WTC11 (cell line): Measurements from ENCODE around the gene IL27RA. TPM values are rescaled to one million over a fixed set of nuclear protein-coding genes. Genes with fewer than 3 reads are reported as not detected.

ENCODE experiments used
- ATAC-seq: fragments of 200-7000 bp; cut with Tn5 transposase; 2 replicates; pipeline ENCODE4 v1.10.0; 2021; ENCODE audit warnings: mild to moderate bottlenecking, moderate library complexity
- Bru-seq: library from RNA; stranded (reverse); fragments of 400-500 nt; gene quantifications from one replicate; lab custom pipeline; 2021; lab: Mats Ljungman, UMichigan
- CTCF ChIA-PET: fragments of 300-600 bp; sonication (Branson Sonifier 250); formaldehyde crosslinking; loops from one replicate; lab custom pipeline; 2021; ENCODE audit warnings: antibody characterized with exemption; lab: Charles Lee
- POLR2A ChIA-PET: fragments of 350-600 bp; sonication (Branson Sonifier 250); formaldehyde crosslinking; loops from one replicate; lab custom pipeline; 2021; ENCODE audit warnings: antibody characterized with exemption; lab: Charles Lee
- DNase-seq: peaks from one replicate; pipeline ENCODE4 v3.0.0; 2021; ENCODE audit warnings: low spot score
- H3K27ac Mint-ChIP-seq: 2 replicates; pipeline ENCODE4 v1.8.0; 2021; ENCODE audit warnings: mixed read lengths
- H3K27me3 Mint-ChIP-seq: 2 replicates; pipeline ENCODE4 v1.8.0; 2021; ENCODE audit warnings: low read depth, mild to moderate bottlenecking, moderate library complexity, mixed read lengths
- H3K36me3 Mint-ChIP-seq: 2 replicates; pipeline ENCODE4 v1.8.0; 2021; ENCODE audit warnings: mixed read lengths
- H3K4me1 Mint-ChIP-seq: 2 replicates; pipeline ENCODE4 v1.8.0; 2022; ENCODE audit warnings: mixed read lengths
- H3K4me3 Mint-ChIP-seq: 2 replicates; pipeline ENCODE4 v1.8.0; 2021; ENCODE audit warnings: mild to moderate bottlenecking, moderate library complexity, mixed read lengths
- H3K9me3 Mint-ChIP-seq: 2 replicates; pipeline ENCODE4 v1.8.0; 2021; ENCODE audit warnings: mixed read lengths
- ATF3 ChIP-seq: sonication (generic); formaldehyde crosslinking; conservative IDR thresholded peaks from 2 replicates; pipeline ENCODE4 v1.8.1; 2022; ENCODE audit warnings: mild to moderate bottlenecking, missing genetic modification reagents
- ATF6 ChIP-seq: sonication (generic); formaldehyde crosslinking; IDR thresholded peaks from 2 replicates; pipeline ENCODE4 v1.8.1; 2023; ENCODE audit warnings: mild to moderate bottlenecking, missing genetic modification reagents
- CDX4 ChIP-seq: fragments of 250-450 bp; sonication (Bioruptor Pico); IDR thresholded peaks from 2 replicates; pipeline ENCODE4 v1.9.0; 2021; ENCODE audit warnings: moderate library complexity, mild to moderate bottlenecking, inconsistent platforms, borderline replicate concordance
- CREB1 ChIP-seq: sonication (generic); formaldehyde crosslinking; IDR thresholded peaks from 2 replicates; pipeline ENCODE4 v1.8.0; 2023; ENCODE audit warnings: mild to moderate bottlenecking, missing genetic modification reagents
- E2F4 ChIP-seq: sonication (generic); formaldehyde crosslinking; IDR thresholded peaks from 2 replicates; pipeline ENCODE4 v1.8.1; 2022; ENCODE audit warnings: low read depth, mild to moderate bottlenecking, moderate library complexity, missing genetic modification reagents, borderline replicate concordance
- E2F5 ChIP-seq: sonication (generic); formaldehyde crosslinking; IDR thresholded peaks from 2 replicates; pipeline ENCODE4 v1.8.1; 2022; ENCODE audit warnings: mild to moderate bottlenecking, moderate library complexity, missing genetic modification reagents
- ERG ChIP-seq: fragments of 250-450 bp; sonication (Bioruptor Pico); IDR thresholded peaks from 2 replicates; pipeline ENCODE4 v1.8.0; 2021; ENCODE audit warnings: mild to moderate bottlenecking
- GABPB1 ChIP-seq: sonication (generic); formaldehyde crosslinking; IDR thresholded peaks from 2 replicates; pipeline ENCODE4 v1.8.1; 2023; ENCODE audit warnings: mild to moderate bottlenecking, missing genetic modification reagents
- GTF2I ChIP-seq: fragments of 250-450 bp; sonication (Bioruptor Pico); conservative IDR thresholded peaks from 2 replicates; pipeline ENCODE4 v1.4.0; 2021; ENCODE audit warnings: mild to moderate bottlenecking
- HMGA2 ChIP-seq: fragments of 250-450 bp; sonication (Bioruptor Pico); IDR thresholded peaks from 2 replicates; pipeline ENCODE4 v1.4.0; 2021; ENCODE audit warnings: mild to moderate bottlenecking, moderate library complexity
- HMGXB4 ChIP-seq: sonication (generic); formaldehyde crosslinking; IDR thresholded peaks from 2 replicates; pipeline ENCODE4 v1.8.1; 2023; ENCODE audit warnings: mild to moderate bottlenecking, moderate library complexity, missing genetic modification reagents
- MXD4 ChIP-seq: fragments of 250-450 bp; sonication (Bioruptor Pico); IDR thresholded peaks from 2 replicates; pipeline ENCODE4 v1.8.0; 2021; ENCODE audit warnings: mild to moderate bottlenecking, moderate library complexity, borderline replicate concordance
- MYBL2 ChIP-seq: sonication (generic); formaldehyde crosslinking; IDR thresholded peaks from 2 replicates; pipeline ENCODE4 v1.8.1; 2023; ENCODE audit warnings: mild to moderate bottlenecking, moderate library complexity, missing genetic modification reagents
- SMAD4 ChIP-seq: sonication (generic); formaldehyde crosslinking; IDR thresholded peaks from 2 replicates; pipeline ENCODE4 v1.8.0; 2022; ENCODE audit warnings: mild to moderate bottlenecking, missing genetic modification reagents
- STAT6 ChIP-seq: sonication (generic); formaldehyde crosslinking; conservative IDR thresholded peaks from 2 replicates; pipeline ENCODE4 v1.8.1; 2023; ENCODE audit warnings: mild to moderate bottlenecking, low read depth, missing genetic modification reagents, moderate library complexity
- TP53 ChIP-seq: sonication (generic); formaldehyde crosslinking; IDR thresholded peaks from 2 replicates; pipeline ENCODE4 v1.8.1; 2023; ENCODE audit warnings: mild to moderate bottlenecking, missing genetic modification reagents
- ZBTB21 ChIP-seq: sonication (generic); formaldehyde crosslinking; IDR thresholded peaks from 2 replicates; pipeline ENCODE4 v1.8.1; 2023; ENCODE audit warnings: mild to moderate bottlenecking, missing genetic modification reagents, borderline replicate concordance
- ZNF281 ChIP-seq: sonication (generic); formaldehyde crosslinking; IDR thresholded peaks from 2 replicates; pipeline ENCODE4 v1.8.0; 2023; ENCODE audit warnings: mild to moderate bottlenecking, missing genetic modification reagents
- long read RNA-seq, 3 experiments: library from RNA in 1 of 3; library from capped mRNA in 1 of 3; library from polyadenylated mRNA in 1 of 3; unstranded in 2 of 3; stranded (forward) in 1 of 3; transcript quantifications; one replicate each; pipeline ENCODE4 v2.0.0, GENCODE V29; 2021
- total RNA-seq: library from RNA; stranded (reverse); gene quantifications from 3 replicates; pipeline ENCODE4 v1.2.3, GENCODE V29; 2021

The IL27RA gene
- 11.8 to 12.2 TPM (median 12.0 TPM) in 3 replicates for total RNA-seq
- percentile 36 among the genes with signal in this experiment for Bru-seq, nascent RNA
- long read RNA-seq, experiment 1, transcript IL27RA-201 (14 exons, 2,962 nt) = major isoform, 60 of 90 reads
- long read RNA-seq, experiment 1, partial matches to known transcripts = 14 of 90 reads
- long read RNA-seq, experiment 1, other reads (novel, unspliced or antisense) = 16 of 90 reads
- long read RNA-seq, experiment 2, transcript IL27RA-201 (14 exons, 2,962 nt) = major isoform, 7 of 14 reads
- long read RNA-seq, experiment 2, partial matches to known transcripts = 7 of 14 reads
- long read RNA-seq, experiment 2, other reads (novel, unspliced or antisense) = 0 of 14 reads
- long read RNA-seq, experiment 3, transcript IL27RA-201 (14 exons, 2,962 nt) = major isoform, 6 of 12 reads
- long read RNA-seq, experiment 3, partial matches to known transcripts = 0 of 12 reads
- long read RNA-seq, experiment 3, other reads (novel, unspliced or antisense) = 6 of 12 reads

GRCh38 chr19:14031719-14032480 is at the start of gene IL27RA:
Gene IL27RA (plus strand): TSS chr19:14031762. CDS start chr19:14031873, 111 bp downstream.
- ATAC-seq (peak; percentile 76), DNase-seq (peak; percentile 80)
- POLR2A ChIA-PET = interaction anchor here (0.6 to 1.9 kb wide), 8 partner anchors 10 to 79 kb away, joined by 3 to 8 read pairs (median 4); partner anchors contain the start of genes DCAF15 and RFX1
- H3K27me3 Mint-ChIP-seq = peaks cover 15% of the 10 kb centered on the region
- 0 out of 2 replicates have a peak within 1 kb of the TSS, but pooled peaks have one; percentile 53 for H3K27ac Mint-ChIP-seq
- peaks cover 5% of the 10 kb centered on the region for H3K4me1 Mint-ChIP-seq
- H3K9me3 Mint-ChIP-seq = no peaks in the 10 kb centered on the region
- CTCF ChIA-PET = interaction anchor here (0.7 to 3.9 kb wide), 40 partner anchors 10 to 331 kb away, joined by 3 to 42 read pairs (median 6); partner anchors contain the start of genes DCAF15, MISP3, PODNL1 and RFX1
- no peaks in the 10 kb centered on the region for H3K36me3 Mint-ChIP-seq
- peak within 1 kb of the TSS; percentile 77 for H3K4me3 Mint-ChIP-seq
- TF ChIP-seq STAT6 (CRISPR knock-in tag) = no peak
- TF ChIP-seq E2F4 = no peak
- TF ChIP-seq ZBTB21 (CRISPR knock-in tag) = peak; percentile 45; the same call in 1 of the 2 replicates
- no peak for TF ChIP-seq ATF6 (CRISPR knock-in tag)
- no peak; the same call in 1 of the 2 replicates for TF ChIP-seq GABPB1 (CRISPR knock-in tag)
- TF ChIP-seq ATF3 = no peak
- no peak for TF ChIP-seq SMAD4
- TF ChIP-seq HMGA2 = no peak
- peak; percentile 94 for TF ChIP-seq HMGXB4 (CRISPR knock-in tag)
- no peak for TF ChIP-seq E2F5 (CRISPR knock-in tag)
- no peak for TF ChIP-seq CDX4 (CRISPR knock-in tag)
- TF ChIP-seq ZNF281 (CRISPR knock-in tag) = 0 out of 2 replicates have a peak, but pooled peaks have one; percentile 17
- TF ChIP-seq GTF2I (CRISPR knock-in tag) = no peak
- no peak for TF ChIP-seq MXD4
- TF ChIP-seq TP53 (CRISPR knock-in tag) = no peak; the same call in 1 of the 2 replicates
- TF ChIP-seq ERG (CRISPR knock-in tag) = no peak
- TF ChIP-seq CREB1 (CRISPR knock-in tag) = no peak
- 0 out of 2 replicates have a peak, but pooled peaks have one; percentile 48 for TF ChIP-seq MYBL2 (CRISPR knock-in tag)
